HG03025 (cell line): ENCODE results near the gene GREB1L.

ENCODE experiments used
- ATAC-seq: cut with Tn5 transposase; IDR thresholded peaks from one replicate; pipeline ENCODE4 v1.9.1; 2021; ENCODE audit warnings: mild to moderate bottlenecking, moderate library complexity; ENCODE audit not compliant: unreplicated experiment, low FRiP score

The GREB1L gene

GRCh38 chr18:21443776-21444464 is 201.9 kb downstream of the GREB1L start:
- no peak for ATAC-seq

- no peak for ATAC-seq
Observed at GRCh38 chr18:21444465-21445212, 202.6 kb downstream of the GREB1L start.

- ATAC-seq = no peak
Observed at GRCh38 chr18:21448299-21448698, 206.3 kb downstream of the GREB1L start.

GRCh38 chr18:21449367-21450290 is 207.6 kb downstream of the GREB1L start:
- no peak for ATAC-seq

- ATAC-seq = no peak
Observed at GRCh38 chr18:21450503-21450902, 208.5 kb downstream of the GREB1L start.

- ATAC-seq = no peak
Observed at GRCh38 chr18:21450913-21451312, 208.9 kb downstream of the GREB1L start.

- no peak for ATAC-seq
Observed at GRCh38 chr18:21451851-21452250, 209.8 kb downstream of the GREB1L start.

- ATAC-seq = no peak
Observed at GRCh38 chr18:21452276-21452780, 210.3 kb downstream of the GREB1L start.

GRCh38 chr18:21452796-21453510 is 210.9 kb downstream of the GREB1L start:
- ATAC-seq = no peak

GRCh38 chr18:21453511-21453901 is 211.5 kb downstream of the GREB1L start:
- no peak for ATAC-seq

GRCh38 chr18:21454725-21455124 is 212.7 kb downstream of the GREB1L start:
- no peak for ATAC-seq

- ATAC-seq = no peak
Observed at GRCh38 chr18:21456428-21457178, 214.6 kb downstream of the GREB1L start.

GRCh38 chr18:21457179-21457535 is 215.1 kb downstream of the GREB1L start:
- no peak for ATAC-seq

- no peak for ATAC-seq
Observed at GRCh38 chr18:21458310-21458709, 216.3 kb downstream of the GREB1L start.

GRCh38 chr18:21458788-21459187 is 216.8 kb downstream of the GREB1L start:
- ATAC-seq = no peak

GRCh38 chr18:21459706-21460286 is 217.8 kb downstream of the GREB1L start:
- no peak for ATAC-seq

GRCh38 chr18:21461460-21461859 is 219.4 kb downstream of the GREB1L start:
- ATAC-seq = no peak

GRCh38 chr18:21463718-21464117 is 221.7 kb downstream of the GREB1L start:
- ATAC-seq = no peak

- ATAC-seq = no peak
Observed at GRCh38 chr18:21468514-21469164, 226.6 kb downstream of the GREB1L start.
